ENCODE measurements around the gene RNF182.

- TF ChIP-seq POLR2A (IDR thresholded peaks at IDR 0.05; ENCODE audit: low read depth, low read length) = no peak
- no peak for TF ChIP-seq ZNF384 (IDR thresholded peaks at IDR 0.05; ENCODE audit: borderline replicate concordance, low read depth, low read length)
- no peak for TF ChIP-seq CTCF (IDR thresholded peaks at IDR 0.05 in 2 of 3, conservative IDR thresholded peaks at IDR 0.05 in 1 of 3; ENCODE audit: control insufficient read depth in 2 of 3, extremely low read depth in 1 of 3, insufficient read depth in 1 of 3, low read depth in 3 of 3, low read length in 3 of 3)
- no peak for TF ChIP-seq SMARCA5 (IDR thresholded peaks at IDR 0.05)
- TF ChIP-seq KDM1A (IDR thresholded peaks at IDR 0.05; ENCODE audit: borderline replicate concordance) = no peak
- TF ChIP-seq CREM (IDR thresholded peaks at IDR 0.05; ENCODE audit: low read depth) = no peak
- TF ChIP-seq TAF1 (IDR thresholded peaks at IDR 0.05; ENCODE audit: borderline replicate concordance, low read depth, low read length) = no peak
- TF ChIP-seq MAX (IDR thresholded peaks at IDR 0.05; ENCODE audit: low read depth, low read length) = no peak
- TF ChIP-seq TCF7 (IDR thresholded peaks at IDR 0.05; ENCODE audit: borderline replicate concordance) = no peak
- TF ChIP-seq KAT2A (conservative IDR thresholded peaks at IDR 0.05; ENCODE audit: control insufficient read depth, low read depth, low read length) = no peak
- no peak for TF ChIP-seq ZSCAN29 (IDR thresholded peaks at IDR 0.05)
These were observed 17.0 kb upstream of the RNF182 start for GRCh38 chr6:13907614-13908215.
